Stimulated activated CD4-positive, alpha-beta T cell treated with anti-CD3 and anti-CD28 coated beads, Interleukin-12 subunit alpha, Interleukin-12 subunit beta, amount 100 ng/mL, for 24 hours (primary cell): ENCODE measurements around the gene CC2D1A.

ENCODE experiments used
- DNase-seq, 2 experiments: peaks; one replicate each; pipeline ENCODE4 v3.0.0-alpha.2; 2020; ENCODE audit warnings: low read depth in 2 of 2

CC2D1A gene

GRCh38 chr19:13905634-13906520 is at the start of gene CC2D1A, which contains the start of gene BRME1:
CC2D1A (plus strand) TSS chr19:13906201; CDS start chr19:13906442, 241 bp downstream.
BRME1 (minus strand) TSS chr19:13906117; CDS start chr19:13904892, 1,225 bp downstream.
- peak; percentile 92 to 94 for DNase-seq

- no peak for DNase-seq
Measured at GRCh38 chr19:13856497-13856896, 49.5 kb upstream of the CC2D1A start.

DNA sequence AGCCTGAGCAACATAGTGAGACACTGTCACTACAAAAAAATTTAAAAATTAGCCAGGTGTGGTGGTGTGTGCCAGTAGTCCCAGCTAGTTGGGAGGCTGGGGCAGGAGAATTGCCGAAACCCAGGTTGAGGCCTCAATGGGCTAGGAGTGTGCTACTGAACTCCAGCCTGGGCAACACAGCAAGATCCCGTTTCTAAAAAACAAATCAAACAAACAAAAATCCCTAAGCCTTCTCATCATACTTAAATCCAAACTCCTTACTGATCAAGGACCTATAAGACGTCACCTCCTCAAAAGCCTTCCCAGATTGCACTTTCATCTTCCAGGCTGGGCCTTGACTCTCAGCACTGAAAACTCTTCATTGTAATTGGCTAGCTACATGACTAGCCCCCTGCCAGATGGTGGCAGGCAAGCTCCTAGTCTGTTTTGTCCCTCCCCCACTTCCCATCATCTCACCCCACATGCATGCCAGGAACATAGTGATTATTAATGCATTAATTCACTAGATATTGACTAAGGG is 46.6 kb upstream of the CC2D1A start:
- DNase-seq = no peak

GRCh38 chr19:13860679-13861391 is 45.2 kb upstream of the CC2D1A start:
- no peak for DNase-seq

GRCh38 chr19:13861392-13861713 is 44.6 kb upstream of the CC2D1A start:
- no peak for DNase-seq

GRCh38 chr19:13861714-13862531 is 44.1 kb upstream of the CC2D1A start:
- peak; percentile 77 to 86 for DNase-seq

- no peak for DNase-seq
Measured at GRCh38 chr19:13864046-13864666, 41.8 kb upstream of the CC2D1A start.

DNA sequence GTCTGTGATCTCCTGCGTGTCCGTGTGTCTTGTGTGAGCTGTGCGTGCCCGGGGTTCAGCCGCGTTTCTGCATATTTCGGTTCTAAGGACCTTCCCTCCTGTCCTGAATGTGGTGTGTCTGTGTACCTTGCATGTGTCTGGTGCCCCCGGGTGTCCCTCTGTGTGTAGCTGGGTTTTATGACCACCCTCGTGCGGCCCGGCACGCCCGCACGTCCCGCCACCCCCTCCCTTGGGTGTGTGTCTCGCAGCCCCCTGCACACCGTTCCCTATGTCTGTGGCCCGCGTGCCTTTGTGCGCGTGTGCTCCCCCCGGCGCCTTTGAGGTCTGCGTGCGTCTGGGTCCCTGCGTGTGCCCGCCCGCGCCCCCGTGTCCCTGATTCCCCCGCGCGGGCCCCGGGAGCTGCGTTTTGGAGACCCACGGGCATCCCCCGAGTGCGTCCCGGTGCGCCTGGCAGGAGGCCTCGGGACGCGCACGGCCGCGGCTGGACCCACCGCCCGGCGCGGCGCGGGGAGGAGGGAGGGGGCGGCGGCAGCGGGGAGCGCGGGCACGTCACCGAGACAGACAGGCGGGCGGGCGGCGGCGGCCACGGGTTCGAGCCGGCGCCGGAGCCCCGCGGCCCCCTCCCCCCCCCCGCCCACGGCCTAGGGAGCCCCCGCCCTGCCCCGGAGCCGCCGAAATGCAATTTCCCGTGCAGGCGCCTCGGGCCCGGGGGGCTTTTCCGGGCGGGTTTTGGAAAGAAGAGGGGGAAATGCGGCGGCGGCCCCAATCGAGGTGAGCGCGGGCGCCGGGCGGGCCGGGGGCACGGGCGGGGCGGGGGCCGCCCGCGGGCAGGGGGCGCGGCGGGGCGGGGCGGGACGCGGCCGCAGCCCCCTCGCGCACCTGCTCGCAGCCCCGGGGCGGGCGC is 41.1 kb upstream of the CC2D1A start:
- no peak for DNase-seq

DNA sequence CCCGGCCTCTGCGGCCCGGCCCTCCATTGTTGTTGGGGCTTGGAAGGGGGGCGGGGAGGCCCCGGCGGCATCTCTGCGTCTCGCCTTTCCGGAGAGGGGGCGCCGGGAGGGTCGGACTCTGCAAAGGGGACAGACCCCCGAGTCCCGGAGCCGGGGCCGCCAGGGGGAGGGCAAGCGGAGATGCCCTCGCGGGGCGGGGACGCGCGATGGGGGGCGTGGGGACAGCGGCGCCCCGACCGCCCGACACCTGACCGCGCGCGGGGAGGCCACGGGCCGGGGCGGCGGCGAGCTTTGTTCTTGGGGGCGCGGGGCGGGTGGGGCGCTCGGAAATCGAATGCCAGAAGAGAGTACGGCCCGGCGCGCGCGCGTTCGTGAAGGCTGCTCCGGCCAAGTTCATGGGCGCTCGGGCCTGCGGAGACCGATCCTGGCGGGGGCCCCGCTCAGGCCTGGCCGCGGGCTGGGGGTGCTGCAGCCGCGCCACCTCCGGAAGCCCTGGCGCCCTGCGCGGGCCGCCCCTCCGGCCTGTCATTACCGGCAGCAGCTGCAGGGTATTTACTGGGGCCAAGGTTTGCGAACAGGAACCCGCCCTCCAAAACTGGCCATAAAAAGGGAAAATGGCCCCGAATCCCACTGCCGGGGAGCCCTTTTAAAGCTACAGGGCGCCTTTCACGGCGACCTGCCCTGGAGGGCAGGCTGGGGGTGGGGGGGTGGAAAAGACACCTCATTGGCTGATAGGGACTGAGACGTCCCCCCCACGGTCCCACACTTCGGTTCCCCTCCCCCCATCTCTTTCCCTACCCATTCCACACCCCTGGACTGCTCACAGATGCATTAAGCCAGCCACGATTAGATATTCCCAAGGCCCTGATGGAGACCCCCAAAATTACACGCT is 40.2 kb upstream of the CC2D1A start:
- DNase-seq = no peak

GRCh38 chr19:13866463-13867046 is 39.4 kb upstream of the CC2D1A start:
- no peak for DNase-seq

DNA sequence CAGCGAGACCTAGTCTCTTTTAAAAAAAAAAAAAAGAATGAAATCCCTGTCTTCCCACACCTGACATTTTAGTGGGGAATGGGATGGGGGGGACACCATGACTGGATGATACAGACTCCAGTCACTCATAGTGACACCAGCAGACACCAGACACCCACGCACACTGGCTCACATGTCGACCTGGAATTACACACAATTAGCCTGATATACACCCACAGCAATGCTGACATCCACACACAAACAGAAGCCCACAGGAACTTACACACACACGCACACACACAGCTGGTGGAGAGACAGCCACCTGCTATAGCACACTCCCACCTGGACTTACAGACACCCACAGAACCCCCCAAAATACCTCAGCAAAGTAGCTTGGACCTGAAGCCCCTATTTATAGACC is 37.3 kb upstream of the CC2D1A start:
- no peak for DNase-seq

DNA sequence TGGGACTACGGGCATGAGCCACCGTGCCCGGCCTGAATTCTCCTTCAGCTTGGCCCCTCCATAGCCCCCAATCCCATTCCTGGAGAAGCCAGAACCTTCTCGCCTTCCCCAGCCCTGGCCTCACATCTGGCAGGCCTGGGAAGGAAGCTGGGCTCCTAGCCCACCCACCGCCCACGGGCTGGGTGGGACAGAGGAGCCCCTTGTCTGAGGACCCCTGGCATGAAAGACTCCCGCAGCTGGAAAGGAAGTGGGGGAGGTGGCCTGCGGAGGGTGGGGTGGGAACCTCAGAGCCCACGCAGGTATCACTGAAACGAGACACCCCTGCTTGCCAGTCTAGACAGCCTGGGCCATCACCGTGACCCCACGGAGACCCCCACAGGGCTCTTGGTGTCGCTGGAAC is 36.7 kb upstream of the CC2D1A start:
- no peak for DNase-seq

- DNase-seq = no peak
Measured at GRCh38 chr19:13870873-13871272, 35.1 kb upstream of the CC2D1A start.

DNA sequence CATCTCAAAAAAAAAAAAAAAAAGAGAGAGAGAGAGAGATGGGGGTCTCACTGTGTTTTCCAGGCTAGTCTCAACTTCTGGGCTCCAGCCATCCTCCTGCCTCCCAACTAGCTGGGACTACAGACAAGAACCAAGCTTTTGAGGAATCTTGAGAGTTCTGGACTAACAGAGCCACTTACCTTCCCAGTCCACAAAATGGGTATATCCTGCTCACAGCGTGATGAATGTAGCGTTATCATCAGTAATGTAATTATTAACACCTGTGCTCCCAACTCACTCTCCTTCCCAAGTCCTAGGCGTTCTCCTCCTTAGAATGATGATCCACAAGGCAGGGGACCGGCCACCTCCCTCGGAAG is 33.7 kb upstream of the CC2D1A start:
- no peak for DNase-seq

DNA sequence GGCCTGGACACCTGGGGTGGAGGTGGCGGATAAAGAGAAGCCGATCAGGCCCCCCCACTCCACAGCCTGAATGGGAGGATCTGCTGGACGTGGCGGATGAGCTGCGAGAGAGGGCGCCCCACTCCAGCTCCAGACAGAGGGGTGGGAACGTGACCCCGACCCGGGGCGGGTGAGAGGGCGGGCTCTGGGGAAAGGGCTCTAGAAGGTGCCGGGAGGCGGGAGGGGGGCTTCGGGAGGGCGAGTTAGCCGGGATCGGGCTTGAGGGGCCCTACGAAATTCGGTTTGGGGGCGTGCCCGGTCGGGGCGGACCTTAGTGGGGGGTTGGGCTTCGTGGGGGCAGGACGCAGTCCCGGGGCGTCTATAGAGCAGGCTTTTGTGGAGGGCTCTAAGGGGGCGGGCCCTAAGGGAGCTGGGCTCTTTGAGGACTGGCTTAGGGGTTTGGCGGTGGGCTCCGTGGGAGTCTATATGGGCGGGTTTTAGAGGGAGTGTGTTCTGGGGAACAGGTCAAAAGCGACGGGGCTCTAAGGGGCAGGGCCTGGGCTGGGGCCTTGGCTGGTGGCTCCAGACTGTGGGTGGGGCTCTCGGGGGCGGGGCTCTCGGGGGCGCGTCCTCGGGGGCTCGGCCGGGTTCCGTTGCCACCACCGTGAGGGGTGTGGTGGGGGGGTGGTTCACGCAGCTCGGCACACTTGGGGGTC is 33.2 kb upstream of the CC2D1A start:
- no peak for DNase-seq

DNA sequence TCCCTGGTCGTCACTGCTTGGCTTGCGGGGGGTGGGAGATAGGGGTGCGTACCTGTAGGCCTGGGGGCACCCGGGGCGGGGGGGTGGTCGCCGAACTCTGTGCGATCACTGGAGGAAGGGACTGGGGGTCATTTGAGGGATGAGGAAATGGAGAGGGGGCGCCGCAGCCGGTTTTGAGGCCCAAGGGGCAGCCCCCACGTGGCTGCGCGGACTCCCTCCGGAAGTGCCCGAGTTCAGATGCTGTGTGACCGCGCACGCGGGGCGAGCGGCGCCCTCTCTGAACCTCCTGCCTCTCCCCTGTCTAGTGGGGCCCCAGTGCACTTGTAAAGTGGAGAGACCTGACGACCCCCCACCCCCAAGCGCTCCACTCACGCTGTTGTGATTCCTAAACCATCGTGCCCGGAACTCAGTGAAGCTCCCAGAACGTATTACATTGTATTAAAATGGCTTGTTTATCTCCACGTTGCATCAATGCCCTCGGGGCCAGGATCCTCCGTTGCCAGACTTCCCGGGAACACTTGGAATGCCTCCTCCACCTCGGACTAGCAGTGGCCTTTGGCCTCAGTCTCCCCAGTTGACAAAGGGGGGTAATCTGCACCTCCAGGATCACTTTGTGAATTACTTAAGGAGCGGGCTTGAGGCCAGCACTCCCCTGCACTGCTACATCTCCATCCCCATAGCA is 32.0 kb upstream of the CC2D1A start:
- no peak for DNase-seq

- no peak for DNase-seq
Measured at GRCh38 chr19:13875824-13876223, 30.2 kb upstream of the CC2D1A start.

DNA sequence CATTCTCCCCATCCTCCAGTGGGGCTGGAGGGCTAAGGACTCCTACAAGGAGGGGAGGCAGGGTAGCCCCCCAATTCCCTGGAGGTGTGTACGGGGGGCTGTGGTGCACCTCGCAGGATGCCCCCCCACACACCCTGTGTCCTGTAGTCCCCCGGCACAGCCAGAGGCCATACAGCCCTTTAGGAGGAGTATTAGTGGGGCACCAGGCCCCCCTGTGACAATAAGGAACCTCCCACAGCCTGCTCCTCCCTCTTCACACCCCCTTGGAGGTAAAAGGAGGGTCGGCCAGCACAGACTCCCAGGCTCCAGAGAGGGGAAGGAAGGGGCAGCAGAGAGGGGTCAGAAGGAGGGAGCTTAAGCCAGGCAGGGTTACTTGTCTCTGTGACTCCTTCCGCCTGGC is 29.2 kb upstream of the CC2D1A start, which contains the start of gene NANOS3:
TSS of gene NANOS3 (plus strand) at position 301 of the 400 bp plus-strand sequence. CDS start 115 bp downstream, outside the sequence.
- DNase-seq = no peak
